ENCODE data around the gene PRIM2.
A peak's percentile ranks its signal among the peaks of the same experiment; 100 is the strongest.
"Not testable (repeated sequence)": the region's sequence is repeated elsewhere in the genome, so short reads cannot be mapped to it uniquely, and the experiment has no call there.

Gene PRIM2

DNA sequence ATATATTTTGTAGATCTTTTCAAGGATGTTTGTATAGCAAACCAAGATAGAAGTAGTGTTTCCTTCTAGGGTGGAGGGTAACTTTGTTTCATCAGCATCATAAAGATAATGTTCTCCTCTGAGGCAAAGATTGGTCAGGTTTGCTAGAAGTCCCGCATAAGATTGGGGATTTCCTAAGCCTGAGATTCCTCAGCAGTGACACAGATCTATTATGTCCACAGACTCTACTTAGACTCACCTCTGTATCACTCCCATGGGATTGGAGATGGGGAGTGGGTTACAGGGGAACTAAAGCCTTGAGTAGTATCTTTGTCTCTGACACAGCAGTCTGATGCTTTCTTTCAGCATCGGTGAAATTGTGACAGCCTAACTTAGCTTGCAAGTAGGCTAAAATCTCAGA lies 341.1 kb downstream of the PRIM2 start:
- DNase-seq: peak; percentile 38

DNA sequence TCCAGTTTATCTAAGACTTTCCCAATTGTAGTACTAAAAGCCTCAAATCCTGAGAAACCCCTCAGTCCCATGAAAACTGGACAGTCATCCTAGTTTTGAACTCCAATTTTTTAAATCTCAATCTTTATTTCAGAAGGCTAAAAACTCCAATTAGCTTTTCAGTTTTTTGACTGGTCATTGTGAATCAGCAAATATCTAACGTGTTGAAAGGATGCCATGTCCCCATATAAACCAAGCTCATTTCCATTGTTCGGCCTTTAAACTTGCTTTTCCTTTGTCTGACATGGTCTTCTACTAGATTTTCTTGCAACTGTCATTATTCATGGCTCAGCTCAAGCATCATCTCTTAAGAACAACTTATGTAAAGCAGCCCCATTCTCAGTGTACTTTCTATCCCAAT lies 342.4 kb downstream of the PRIM2 start:
- DNase-seq: not testable (repeated sequence)

DNA sequence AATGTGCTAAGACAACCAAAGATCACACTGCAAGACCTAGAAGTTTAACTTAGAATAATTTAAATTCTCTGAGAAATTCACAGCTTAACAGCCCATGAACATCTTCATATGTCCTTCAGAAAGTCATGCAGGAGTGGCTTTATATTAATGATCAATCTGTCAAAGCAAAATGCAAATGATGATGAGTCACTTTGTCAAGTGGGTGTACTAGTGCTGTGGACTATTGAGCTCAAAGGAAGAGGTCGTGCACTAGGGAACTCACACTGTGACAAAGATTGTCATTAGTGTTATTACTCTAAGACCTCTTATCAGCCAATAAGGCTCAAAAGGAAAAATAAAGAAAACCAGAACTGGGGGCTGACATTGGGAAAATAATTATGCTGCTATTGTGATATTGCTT lies 343.5 kb downstream of the PRIM2 start:
- DNase-seq: not testable (repeated sequence)

DNA sequence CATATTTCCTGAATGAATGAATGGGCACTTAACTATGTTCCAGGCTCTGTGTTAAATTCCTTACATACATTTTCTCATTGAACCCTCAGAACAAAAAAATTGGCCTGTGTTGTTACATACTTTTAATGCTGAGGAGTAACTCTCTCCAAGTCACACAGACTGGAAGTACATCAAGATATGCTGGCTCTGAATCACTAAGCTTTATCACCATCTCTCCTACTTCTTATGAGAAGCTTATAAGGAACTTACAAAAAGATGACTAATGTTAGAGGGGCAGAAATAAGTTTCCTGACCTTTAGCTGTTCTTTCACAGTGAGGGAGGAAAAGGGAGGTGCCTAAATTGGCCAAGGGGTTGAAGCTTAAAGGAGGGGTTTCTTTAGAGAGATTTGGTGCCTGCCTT lies 350.7 kb downstream of the PRIM2 start:
- DNase-seq: not testable (repeated sequence)

DNA sequence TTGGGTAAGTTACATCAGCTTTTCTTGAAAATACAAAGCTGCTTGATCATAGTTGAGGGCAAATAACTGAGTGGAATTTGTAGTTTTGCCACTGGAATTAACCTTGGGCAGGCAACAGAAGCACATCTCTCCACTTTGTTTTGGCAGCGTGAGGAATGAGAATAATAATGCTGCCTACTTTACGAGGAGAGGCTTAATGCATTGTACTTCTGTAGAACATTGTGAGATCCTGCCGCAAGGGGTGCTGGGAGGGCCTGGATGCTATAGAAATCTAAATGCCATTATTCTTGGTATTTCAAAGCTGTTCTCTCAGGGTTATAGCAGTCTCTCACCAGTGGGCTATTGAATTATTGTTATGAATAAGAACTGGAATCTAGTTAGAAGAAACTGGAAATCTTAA lies 353.8 kb downstream of the PRIM2 start:
- not testable (repeated sequence) for DNase-seq

DNA sequence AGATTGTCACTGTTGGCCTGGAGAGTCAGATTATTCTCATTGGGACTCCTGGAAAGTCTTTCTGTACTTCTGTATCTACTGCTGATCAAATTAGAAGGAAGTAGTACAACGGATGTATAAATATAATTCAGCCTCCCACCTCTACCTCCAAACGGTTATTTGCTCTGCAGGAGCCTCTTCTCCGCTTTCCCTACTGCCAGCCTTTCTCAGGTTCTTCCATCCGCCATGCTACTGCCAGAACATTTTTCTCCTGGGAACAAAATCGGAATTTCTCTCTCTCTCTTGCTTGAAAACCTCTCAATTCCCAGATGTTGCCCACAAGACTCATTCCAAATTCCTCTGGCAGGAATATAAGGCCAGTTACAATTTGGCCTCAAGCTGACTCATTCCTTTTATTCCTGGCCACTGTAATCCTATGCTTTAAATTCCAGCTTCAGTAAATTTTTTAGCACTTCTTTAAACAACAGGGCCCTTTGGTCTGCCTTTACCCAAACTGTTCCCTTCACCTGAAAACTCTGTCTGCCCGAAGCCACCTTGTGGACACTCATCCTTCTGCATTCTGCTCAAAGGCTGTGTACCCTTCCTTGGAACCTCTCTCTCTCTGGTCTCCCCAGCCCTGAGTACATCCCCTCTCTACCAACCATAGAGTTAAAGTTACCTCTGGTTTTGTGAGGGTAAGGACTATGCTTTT lies 354.7 kb downstream of the PRIM2 start:
- peak; percentile 43 for DNase-seq

DNA sequence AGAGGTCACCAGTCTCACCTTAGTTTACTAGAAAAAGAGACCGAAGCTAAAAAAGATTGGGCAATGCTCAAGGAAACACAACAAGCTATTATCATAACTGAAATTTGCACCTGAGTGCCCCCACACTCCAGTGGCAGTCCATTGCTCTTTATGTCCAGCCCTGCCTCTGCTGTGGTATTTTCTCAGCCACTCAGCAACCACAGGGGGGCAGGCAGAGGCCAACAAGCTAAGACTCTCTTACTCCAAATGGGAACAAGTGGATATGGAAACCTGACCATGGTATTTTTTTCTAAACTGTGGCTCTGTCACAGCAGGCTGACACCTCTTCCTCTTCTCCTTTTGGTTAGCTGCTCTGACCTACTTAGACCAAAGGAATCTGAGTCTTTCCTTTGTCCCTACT lies 355.9 kb downstream of the PRIM2 start:
- peak; percentile 9 for DNase-seq

DNA sequence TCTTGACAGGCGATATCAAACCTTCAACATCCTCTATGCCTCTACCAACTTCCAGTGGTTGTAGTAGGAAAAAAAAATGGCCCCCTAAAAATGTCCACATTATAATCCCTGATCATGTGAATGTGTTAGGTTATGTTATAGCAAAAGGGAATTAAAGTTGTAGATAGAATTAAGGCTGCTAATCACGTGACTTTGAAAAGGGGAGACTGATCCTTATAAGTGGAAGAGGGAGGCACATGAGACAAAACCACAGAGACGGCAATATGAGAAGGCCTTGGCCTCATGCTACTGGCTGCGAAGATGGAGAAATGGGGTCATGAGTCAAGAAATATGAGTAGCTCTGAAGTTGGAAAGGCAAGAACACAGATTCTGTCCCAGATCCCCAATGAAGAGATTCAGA lies 358.0 kb downstream of the PRIM2 start:
- DNase-seq: not testable (repeated sequence)

DNA sequence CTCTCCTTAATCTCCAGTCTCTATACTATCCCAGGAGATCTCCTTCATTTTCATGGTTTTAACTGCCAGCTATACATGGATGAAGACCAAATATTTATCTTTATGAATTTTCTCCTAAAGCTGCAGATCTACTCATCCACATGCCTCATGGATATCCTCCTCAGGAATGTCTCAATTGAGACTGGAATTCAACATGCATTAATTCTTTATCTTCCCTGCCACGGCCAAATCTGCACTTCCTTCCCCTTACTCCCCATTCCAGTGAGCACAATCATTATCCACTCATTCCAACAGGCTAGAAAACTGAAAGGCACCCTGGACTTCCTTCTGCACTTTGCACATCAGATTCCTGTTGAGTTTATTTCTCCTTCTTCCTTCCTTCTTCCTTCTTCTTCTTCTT lies 379.0 kb downstream of the PRIM2 start:
- DNase-seq: not testable (repeated sequence)

All from fibroblast of upper back skin (primary cell).